Liver (tissue), 9 donors: ENCODE measurements around the gene REXO1. TPM values are rescaled to one million over a fixed set of nuclear protein-coding genes. Genes with fewer than 3 reads are reported as not detected.

ENCODE experiments used
- DNase-seq: peaks from one replicate; pipeline ENCODE4 v3.0.0-alpha.2; 2017; ENCODE audit warnings: low spot score
- H3K27ac ChIP-seq, 2 donors: one replicate each; pipeline ENCODE4 v1.7.0; 2013; ENCODE audit warnings: inconsistent platforms in 2 of 2, low read length in 2 of 2, control low read depth in 1 of 2, low read depth in 1 of 2, mild to moderate bottlenecking in 1 of 2
- H3K27me3 ChIP-seq, 4 donors: one replicate each; pipeline versions ENCODE4 v1.6.1 to v1.7.0; 2013; ENCODE audit warnings: low read length in 3 of 4, inconsistent platforms in 1 of 4, mild to moderate bottlenecking in 1 of 4, moderate library complexity in 1 of 4; ENCODE audit not compliant: control insufficient read depth in 4 of 4, insufficient read depth in 4 of 4
- H3K36me3 ChIP-seq, 4 donors: one replicate each; pipeline versions ENCODE4 v1.6.1 to v1.7.0; 2013; ENCODE audit warnings: low read length in 3 of 4, mild to moderate bottlenecking in 3 of 4, low read depth in 1 of 4, moderate library complexity in 1 of 4; ENCODE audit not compliant: control insufficient read depth in 4 of 4, insufficient read depth in 3 of 4
- H3K4me1 ChIP-seq, 4 donors: one replicate each; pipeline versions ENCODE4 v1.6.1 to v1.7.0; 2013; ENCODE audit warnings: low read length in 3 of 4, mild to moderate bottlenecking in 3 of 4, moderate library complexity in 1 of 4; ENCODE audit not compliant: control insufficient read depth in 4 of 4, insufficient read depth in 4 of 4
- H3K4me3 ChIP-seq, 3 donors: one replicate each; pipeline versions ENCODE4 v1.6.1 to v1.7.0; 2013; ENCODE audit warnings: low read length in 3 of 3, control low read depth in 1 of 3, low read depth in 1 of 3, mild to moderate bottlenecking in 1 of 3
- H3K9ac ChIP-seq, 2 donors: one replicate each; pipeline ENCODE4 v1.7.0; 2013; ENCODE audit warnings: low read length in 2 of 2, mild to moderate bottlenecking in 2 of 2, moderate library complexity in 2 of 2, control low read depth in 1 of 2, low read depth in 1 of 2
- H3K9me3 ChIP-seq, 4 donors: one replicate each; pipeline versions ENCODE4 v1.6.1 to v1.7.0; 2013; ENCODE audit warnings: low read length in 3 of 4; ENCODE audit not compliant: control insufficient read depth in 4 of 4
- EGR1 ChIP-seq, 2 donors: IDR thresholded peaks; 2 replicates each; pipeline ENCODE4 v1.6.1; 2016 to 2018; ENCODE audit warnings: antibody characterized with exemption in 2 of 2, low read depth in 2 of 2
- FOXA1 ChIP-seq: IDR thresholded peaks from 2 replicates; pipeline ENCODE4 v1.6.1; 2016; ENCODE audit warnings: antibody characterized with exemption
- FOXA2 ChIP-seq: IDR thresholded peaks from 2 replicates; pipeline ENCODE4 v1.6.1; 2016; ENCODE audit warnings: antibody characterized with exemption
- GABPA ChIP-seq, 2 donors: IDR thresholded peaks in 1 of 2; conservative IDR thresholded peaks in 1 of 2; 2 replicates each; pipeline ENCODE4 v1.6.1; 2016; ENCODE audit warnings: antibody characterized with exemption in 2 of 2, mild to moderate bottlenecking in 1 of 2, moderate library complexity in 1 of 2
- HNF4A ChIP-seq, 2 donors: conservative IDR thresholded peaks; 2 replicates each; pipeline ENCODE4 v1.6.1; 2016; ENCODE audit warnings: antibody characterized with exemption in 2 of 2, mild to moderate bottlenecking in 2 of 2
- HNF4G ChIP-seq: IDR thresholded peaks from 2 replicates; pipeline ENCODE4 v1.6.1; 2016; ENCODE audit warnings: antibody characterized with exemption
- JUND ChIP-seq, 2 donors: IDR thresholded peaks; 2 replicates each; pipeline ENCODE4 v1.6.1; 2016; ENCODE audit warnings: antibody characterized with exemption in 2 of 2
- NR2F2 ChIP-seq: IDR thresholded peaks from 2 replicates; pipeline ENCODE4 v1.6.1; 2016; ENCODE audit warnings: antibody characterized with exemption
- RAD21 ChIP-seq, 2 donors: IDR thresholded peaks; 2 replicates each; pipeline ENCODE4 v1.6.1; 2016; ENCODE audit warnings: antibody characterized with exemption in 2 of 2, mild to moderate bottlenecking in 2 of 2
- REST ChIP-seq: IDR thresholded peaks from 2 replicates; pipeline ENCODE4 v1.6.1; 2016; ENCODE audit warnings: antibody characterized with exemption, mild to moderate bottlenecking
- RXRA ChIP-seq, 2 donors: IDR thresholded peaks; 2 replicates each; pipeline ENCODE4 v1.6.1; 2017 to 2018; ENCODE audit warnings: antibody characterized with exemption in 2 of 2, mild to moderate bottlenecking in 1 of 2
- SP1 ChIP-seq: IDR thresholded peaks from 2 replicates; pipeline ENCODE4 v1.6.1; 2018; ENCODE audit warnings: antibody characterized with exemption, mild to moderate bottlenecking
- TAF1 ChIP-seq: conservative IDR thresholded peaks from 2 replicates; pipeline ENCODE4 v1.6.1; 2016; ENCODE audit warnings: antibody characterized with exemption, mild to moderate bottlenecking
- YY1 ChIP-seq: IDR thresholded peaks from 2 replicates; pipeline ENCODE4 v1.6.1; 2016; ENCODE audit warnings: antibody characterized with exemption, mild to moderate bottlenecking
- ZBTB33 ChIP-seq: IDR thresholded peaks from 2 replicates; pipeline ENCODE4 v1.6.1; 2016; ENCODE audit warnings: antibody characterized with exemption
- WGBS: extraction: QIAGEN DNeasy Blood & Tissue Kit; methylation state at CpG from one replicate; pipeline ENCODE4 v1.1.7; 2013; 5-methylcytosine and 5-hydroxymethylcytosine counted together
- polyA plus RNA-seq, 2 donors: library from polyadenylated mRNA; stranded (reverse) in 1 of 2; unstranded in 1 of 2; fragments of 200-250 nt in 1 of 2; fragments of >200 nt in 1 of 2; fragmentation: Nextera tagmentation in 1 of 2; extraction: Ambion mirVana in 1 of 2; gene quantifications; one replicate each; pipeline versions ENCODE4 v1.2.1 to v1.2.3, GENCODE V29; 2013 to 2015
- total RNA-seq, 2 donors: library from RNA; depleted of rRNA; stranded (reverse); fragments of >200 nt; gene quantifications; one replicate each; pipeline ENCODE4 v1.2.3, GENCODE V29; 2014
- TF ChIP-seq, protein P1 (sequence below): IDR thresholded peaks from 2 replicates; pipeline ENCODE4 v1.6.1; 2016; ENCODE audit warnings: antibody characterized with exemption
- TF ChIP-seq, protein P2 (sequence below): IDR thresholded peaks from 2 replicates; pipeline ENCODE4 v1.6.1; 2016; ENCODE audit warnings: antibody characterized with exemption
- donor health status: healthy.
- donor health status: healthy.
- donor health status: healthy.
- donor health status: healthy.
- donor health status: healthy.

Gene REXO1
- total and polyA plus RNA-seq, 4 donors = 2.0 to 11.5 (median 9.2) TPM

- DNase-seq = peak; percentile 99
- TF ChIP-seq ZBTB33 = no peak
- no peak for TF ChIP-seq YY1
- TF ChIP-seq HNF4A (conservative IDR thresholded peaks at IDR 0.05) = no peak
- no peak for TF ChIP-seq SP1
- no peak for TF ChIP-seq FOXA2
- no peak for TF ChIP-seq TAF1
- no peak for TF ChIP-seq NR2F2
- no peak for TF ChIP-seq GABPA (IDR thresholded peaks at IDR 0.05 in 1 of 2, conservative IDR thresholded peaks at IDR 0.05 in 1 of 2)
- no peak for TF ChIP-seq JUND (IDR thresholded peaks at IDR 0.05)
- TF ChIP-seq REST = no peak
- TF ChIP-seq HNF4G = no peak
- TF ChIP-seq EGR1 (IDR thresholded peaks at IDR 0.05; ENCODE audit: low read depth in 2 of 2) = no peak
- TF ChIP-seq RAD21 (IDR thresholded peaks at IDR 0.05) = no peak
- TF ChIP-seq, protein P1, sequence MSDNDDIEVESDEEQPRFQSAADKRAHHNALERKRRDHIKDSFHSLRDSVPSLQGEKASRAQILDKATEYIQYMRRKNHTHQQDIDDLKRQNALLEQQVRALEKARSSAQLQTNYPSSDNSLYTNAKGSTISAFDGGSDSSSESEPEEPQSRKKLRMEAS = no peak
- TF ChIP-seq RXRA (IDR thresholded peaks at IDR 0.05) = no peak
- TF ChIP-seq FOXA1 = no peak
- TF ChIP-seq, protein P2, sequence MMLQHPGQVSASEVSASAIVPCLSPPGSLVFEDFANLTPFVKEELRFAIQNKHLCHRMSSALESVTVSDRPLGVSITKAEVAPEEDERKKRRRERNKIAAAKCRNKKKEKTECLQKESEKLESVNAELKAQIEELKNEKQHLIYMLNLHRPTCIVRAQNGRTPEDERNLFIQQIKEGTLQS = no peak
- no peaks in the 10 kb centered on the region for H3K27me3 ChIP-seq
- H3K9me3 ChIP-seq = no peaks in the 10 kb centered on the region
- peaks cover 0 to 2% (median 0%) of the 10 kb centered on the region in 4 donors for H3K36me3 ChIP-seq
- peak overlapping the region in 1 of 2 donors; percentile 76 for H3K9ac ChIP-seq
- 50% methylated on average over 33 of the region's 33 CpGs for WGBS
- peak overlapping the region; percentile 78 to 80 for H3K27ac ChIP-seq
- H3K4me3 ChIP-seq = peak overlapping the region in 1 of 3 donors; percentile 7
- H3K4me1 ChIP-seq = peaks cover 33 to 60% (median 43%) of the 10 kb centered on the region in 4 donors
Measured at GRCh38 chr19:1855040-1855827, 7.0 kb upstream of the REXO1 start.

- peak; percentile 72 for DNase-seq
- Histone ChIP-seq H3K4me3 (no peak overlapping the region), H3K36me3 (peaks cover 0 to 2% (median 0%) of the 10 kb centered on the region in 4 donors)
Measured at GRCh38 chr19:1854542-1855039, 6.3 kb upstream of the REXO1 start.

More at GRCh38 chr19:1854542-1855039, 6.3 kb upstream of the REXO1 start:
- Histone ChIP-seq H3K27ac (peak overlapping the region; percentile 45 to 51), H3K27me3 (no peaks in the 10 kb centered on the region), H3K9ac (no peak overlapping the region), H3K4me1 (peaks cover 30 to 55% (median 40%) of the 10 kb centered on the region in 4 donors), H3K9me3 (no peaks in the 10 kb centered on the region)
- no peak for TF ChIP-seq FOXA1
- TF ChIP-seq REST = no peak
- TF ChIP-seq HNF4A (conservative IDR thresholded peaks at IDR 0.05) = no peak
- TF ChIP-seq, protein P1 = no peak
- TF ChIP-seq, protein P2 = no peak
- TF ChIP-seq JUND (IDR thresholded peaks at IDR 0.05) = no peak
- no peak for TF ChIP-seq ZBTB33
- TF ChIP-seq NR2F2 = no peak
- TF ChIP-seq SP1 = no peak
- no peak for TF ChIP-seq GABPA (IDR thresholded peaks at IDR 0.05 in 1 of 2, conservative IDR thresholded peaks at IDR 0.05 in 1 of 2)
- TF ChIP-seq YY1 = no peak
- WGBS = 77% methylated on average over 37 of the region's 37 CpGs
